MM.1S (cell line): ENCODE results near the gene CHRDL1.

Experiments used
- CTCF ChIP-seq: fragments of 300-600 bp; sonication (generic); IDR thresholded peaks from 2 replicates; pipeline ENCODE4 v1.5.1; 2016; ENCODE audit warnings: antibody characterized with exemption, low read length, mixed read lengths
- EZH2 ChIP-seq: fragments of 300-600 bp; sonication (generic); optimal IDR thresholded peaks from 2 replicates; pipeline ENCODE3; 2017; ENCODE audit warnings: low read depth, mild to moderate bottlenecking, antibody characterized with exemption, low read length, mixed read lengths
- EZH2phosphoT487 ChIP-seq: fragments of 300-600 bp; sonication (generic); IDR thresholded peaks from 2 replicates; pipeline ENCODE4 v1.6.1; 2018; ENCODE audit warnings: antibody characterized with exemption, low read length

GRCh38 chrX:110675886-110676285 lies 119.7 kb downstream of the CHRDL1 start:
- TF ChIP-seq CTCF (no peak), EZH2 (no peak), EZH2phosphoT487 (no peak)
